ENCODE data around the gene KIF1A. TPM values are rescaled to one million over a fixed set of nuclear protein-coding genes. Genes with fewer than 3 reads are reported as not detected.
"Not testable (repeated sequence)": the region's sequence is repeated elsewhere in the genome, so short reads cannot be mapped to it uniquely, and the experiment has no call there.

Gene KIF1A
- total and polyA plus RNA-seq, 4 experiments from 2014 or later = not detected

GRCh38 chr2:240691075-240691427 is 129.0 kb downstream of the KIF1A start:
- H3K4me3 Mint-ChIP-seq = peak overlapping the region in 2 of 8 donors; percentile 21 to 31
- DNase-seq; intact Hi-C loops (cut with micrococcal nuclease); H3K36me3 ChIP-seq (ENCODE audit: insufficient read depth, low read length); H3K27me3 ChIP-seq (ENCODE audit: insufficient read depth, low read length); H3K4me3 ChIP-seq (ENCODE audit: low read length in 2 of 2); H3K4me1 Mint-ChIP-seq; CTCF ChIA-PET (ENCODE audit: partially characterized antibody); H3K9me3 Mint-ChIP-seq; H3K27me3 Mint-ChIP-seq; H3K27ac ChIP-seq (ENCODE audit: low read depth, low read length); H3K9me3 ChIP-seq (ENCODE audit: control insufficient read depth in 1 of 2, low read length in 2 of 2); H3K36me3 Mint-ChIP-seq; H3K4me1 ChIP-seq (ENCODE audit: insufficient read depth, low read length); POLR2A ChIA-PET (ENCODE audit: partially characterized antibody); H3K27ac Mint-ChIP-seq: not testable (repeated sequence)

- H3K4me3 ChIP-seq (ENCODE audit: low read length in 2 of 2); H3K36me3 ChIP-seq (ENCODE audit: insufficient read depth, low read length); H3K4me1 Mint-ChIP-seq; H3K36me3 Mint-ChIP-seq; H3K4me1 ChIP-seq (ENCODE audit: insufficient read depth, low read length); intact Hi-C loops (cut with micrococcal nuclease); H3K27me3 ChIP-seq (ENCODE audit: insufficient read depth, low read length); DNase-seq; H3K9me3 Mint-ChIP-seq; H3K27me3 Mint-ChIP-seq; POLR2A ChIA-PET (ENCODE audit: partially characterized antibody); H3K27ac ChIP-seq (ENCODE audit: low read depth, low read length); H3K9me3 ChIP-seq (ENCODE audit: control insufficient read depth in 1 of 2, low read length in 2 of 2); CTCF ChIA-PET (ENCODE audit: partially characterized antibody): not testable (repeated sequence)
- H3K4me3 Mint-ChIP-seq = peak overlapping the region in 3 of 8 donors; percentile 31 to 66 (median 52)
- H3K27ac Mint-ChIP-seq = peak overlapping the region in 1 of 7 donors; percentile 29
These were observed 129.5 kb downstream of the KIF1A start for GRCh38 chr2:240690421-240691074.

- Mint-ChIP-seq H3K27me3 (no peaks in the 10 kb centered on the region), H3K4me1 (peaks cover 0 to 2% (median under 1%) of the 10 kb centered on the region in 4 donors), H3K27ac (no peak overlapping the region), H3K36me3 (no peaks in the 10 kb centered on the region), H3K9me3 (no peaks in the 10 kb centered on the region), H3K4me3 (peak overlapping the region in 2 of 8 donors; percentile 36 to 66)
- ChIA-PET CTCF (ENCODE audit: partially characterized antibody) (no interaction called here), POLR2A (ENCODE audit: partially characterized antibody) (no interaction called here)
- Histone ChIP-seq H3K4me3 (ENCODE audit: low read length in 2 of 2) (no peak overlapping the region), H3K27ac (ENCODE audit: low read depth, low read length) (no peak overlapping the region), H3K4me1 (ENCODE audit: insufficient read depth, low read length) (no peaks in the 10 kb centered on the region), H3K36me3 (ENCODE audit: insufficient read depth, low read length) (no peaks in the 10 kb centered on the region), H3K9me3 (ENCODE audit: control insufficient read depth in 1 of 2, low read length in 2 of 2) (no peaks in the 10 kb centered on the region), H3K27me3 (ENCODE audit: insufficient read depth, low read length) (no peaks in the 10 kb centered on the region)
- intact Hi-C loops (cut with micrococcal nuclease) = no loop called here
- no peak for DNase-seq
These were observed 130.0 kb downstream of the KIF1A start for GRCh38 chr2:240689975-240690374.

- Mint-ChIP-seq H3K4me1 (peaks cover 0 to 7% (median 2%) of the 10 kb centered on the region in 4 donors), H3K27ac (no peak overlapping the region), H3K4me3 (no peak overlapping the region), H3K9me3 (no peaks in the 10 kb centered on the region), H3K36me3 (no peaks in the 10 kb centered on the region), H3K27me3 (no peaks in the 10 kb centered on the region)
- POLR2A ChIA-PET (ENCODE audit: partially characterized antibody) = no interaction called here
- no peak for DNase-seq
- Histone ChIP-seq H3K4me3 (ENCODE audit: low read length in 2 of 2) (no peak overlapping the region), H3K27ac (ENCODE audit: low read depth, low read length) (no peak overlapping the region), H3K36me3 (ENCODE audit: insufficient read depth, low read length) (no peaks in the 10 kb centered on the region), H3K9me3 (ENCODE audit: control insufficient read depth in 1 of 2, low read length in 2 of 2) (no peaks in the 10 kb centered on the region), H3K27me3 (ENCODE audit: insufficient read depth, low read length) (no peaks in the 10 kb centered on the region), H3K4me1 (ENCODE audit: insufficient read depth, low read length) (peaks cover 5% of the 10 kb centered on the region)
- CTCF ChIA-PET (ENCODE audit: partially characterized antibody) = no interaction called here
- intact Hi-C loops (cut with micrococcal nuclease) = no loop called here
These were observed 131.5 kb downstream of the KIF1A start for GRCh38 chr2:240688553-240688919.

DNA sequence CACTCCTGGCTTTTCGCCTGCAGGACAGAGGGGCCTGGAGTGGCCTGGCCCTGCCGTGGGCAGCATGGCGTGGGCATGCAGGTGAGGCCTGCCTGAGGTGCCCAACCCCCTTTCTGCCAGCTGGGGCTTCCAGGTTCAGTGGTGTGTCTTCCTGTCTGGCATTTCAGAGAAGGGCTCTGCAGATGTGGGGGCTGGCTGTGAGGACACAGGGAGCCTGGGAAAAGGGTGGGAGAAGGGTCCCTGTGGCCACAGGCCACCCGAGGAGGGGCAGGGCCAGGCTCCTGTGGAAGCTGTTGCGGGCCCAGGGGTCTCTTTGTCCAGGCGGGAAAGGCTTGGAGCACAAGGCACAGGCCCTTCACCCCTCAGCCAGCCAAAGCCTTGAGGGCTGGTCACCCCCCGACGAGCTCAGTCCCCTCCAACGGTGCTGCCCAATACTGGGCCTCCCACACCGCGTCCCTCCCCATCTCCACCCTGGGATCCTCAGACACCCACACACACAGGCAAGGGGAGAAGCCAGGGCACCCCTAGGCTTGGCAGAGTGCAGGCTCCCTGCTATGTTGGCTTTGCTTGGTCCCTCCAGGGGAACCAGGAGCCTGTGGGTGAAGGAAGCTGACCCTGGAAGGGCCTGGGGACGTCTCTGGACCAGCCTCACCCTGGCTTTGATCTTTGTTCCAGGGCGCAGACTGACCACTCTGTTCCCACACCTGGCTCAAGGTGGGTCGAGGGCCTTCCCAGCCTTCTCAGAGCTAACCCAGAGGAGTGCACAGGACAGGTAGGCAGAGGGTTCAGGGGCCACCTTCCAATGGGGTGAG is 132.1 kb downstream of the KIF1A start:
- intact Hi-C loops (cut with micrococcal nuclease) = no loop called here
- Mint-ChIP-seq H3K36me3 (no peaks in the 10 kb centered on the region), H3K27ac (no peak overlapping the region), H3K9me3 (no peaks in the 10 kb centered on the region), H3K27me3 (no peaks in the 10 kb centered on the region), H3K4me3 (no peak overlapping the region), H3K4me1 (peaks cover 0 to 7% (median 2%) of the 10 kb centered on the region in 4 donors)
- Histone ChIP-seq H3K27ac (ENCODE audit: low read depth, low read length) (no peak overlapping the region), H3K27me3 (ENCODE audit: insufficient read depth, low read length) (no peaks in the 10 kb centered on the region), H3K4me1 (ENCODE audit: insufficient read depth, low read length) (peaks cover 5% of the 10 kb centered on the region), H3K4me3 (ENCODE audit: low read length in 2 of 2) (no peak overlapping the region), H3K9me3 (ENCODE audit: control insufficient read depth in 1 of 2, low read length in 2 of 2) (no peaks in the 10 kb centered on the region), H3K36me3 (ENCODE audit: insufficient read depth, low read length) (no peaks in the 10 kb centered on the region)
- DNase-seq = no peak
- POLR2A ChIA-PET (ENCODE audit: partially characterized antibody) = no interaction called here
- CTCF ChIA-PET (ENCODE audit: partially characterized antibody) = no interaction called here

DNA sequence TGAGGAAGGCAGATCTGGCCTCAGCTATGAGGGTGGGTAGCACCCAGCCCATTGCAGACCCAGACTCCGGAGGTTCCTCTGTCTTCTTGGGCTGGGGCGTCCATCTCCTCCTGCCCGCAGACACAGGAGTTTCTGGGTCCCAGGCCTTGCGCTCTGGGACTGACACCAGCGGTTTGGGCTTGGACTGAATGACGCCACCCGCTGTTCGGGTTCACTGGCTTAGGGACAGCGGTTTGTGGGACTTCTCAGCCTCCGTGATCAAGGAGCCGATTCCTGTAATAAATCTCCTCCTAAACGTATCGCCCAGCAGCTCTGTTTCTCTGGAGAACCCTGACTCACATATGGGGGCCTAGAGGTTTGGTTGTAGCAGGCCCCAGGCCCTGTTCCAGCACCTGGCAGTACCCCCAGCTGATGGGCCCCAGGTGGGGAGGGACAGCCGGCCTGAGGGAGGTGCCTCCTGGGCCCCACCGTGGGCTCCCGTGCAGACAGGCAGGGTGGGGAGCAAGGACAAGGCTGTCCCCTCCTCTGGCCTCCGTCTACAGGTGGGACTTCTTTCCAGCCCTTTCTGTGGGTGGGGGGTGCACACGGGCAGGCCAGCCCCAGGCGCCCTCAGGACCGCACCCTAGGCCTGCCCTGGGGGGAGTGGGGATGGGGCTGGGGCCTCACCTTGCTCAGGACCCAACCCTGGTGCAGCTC is 132.8 kb downstream of the KIF1A start:
- H3K9me3 Mint-ChIP-seq = no peaks in the 10 kb centered on the region
- Histone ChIP-seq H3K4me3 (ENCODE audit: low read length in 2 of 2) (no peak overlapping the region), H3K27ac (ENCODE audit: low read depth, low read length) (no peak overlapping the region), H3K27me3 (ENCODE audit: insufficient read depth, low read length) (no peaks in the 10 kb centered on the region), H3K36me3 (ENCODE audit: insufficient read depth, low read length) (no peaks in the 10 kb centered on the region), H3K4me1 (ENCODE audit: insufficient read depth, low read length) (peaks cover 5% of the 10 kb centered on the region), H3K9me3 (ENCODE audit: control insufficient read depth in 1 of 2, low read length in 2 of 2) (no peaks in the 10 kb centered on the region)
- H3K27me3 Mint-ChIP-seq = no peaks in the 10 kb centered on the region
- intact Hi-C loops (cut with micrococcal nuclease) = no loop called here
- H3K4me3 Mint-ChIP-seq = no peak overlapping the region
- CTCF ChIA-PET (ENCODE audit: partially characterized antibody) = no interaction called here
- H3K4me1 Mint-ChIP-seq = peaks cover 0 to 7% (median 2%) of the 10 kb centered on the region in 4 donors
- H3K27ac Mint-ChIP-seq = no peak overlapping the region
- POLR2A ChIA-PET (ENCODE audit: partially characterized antibody) = no interaction called here
- DNase-seq = no peak
- no peaks in the 10 kb centered on the region for H3K36me3 Mint-ChIP-seq

DNA sequence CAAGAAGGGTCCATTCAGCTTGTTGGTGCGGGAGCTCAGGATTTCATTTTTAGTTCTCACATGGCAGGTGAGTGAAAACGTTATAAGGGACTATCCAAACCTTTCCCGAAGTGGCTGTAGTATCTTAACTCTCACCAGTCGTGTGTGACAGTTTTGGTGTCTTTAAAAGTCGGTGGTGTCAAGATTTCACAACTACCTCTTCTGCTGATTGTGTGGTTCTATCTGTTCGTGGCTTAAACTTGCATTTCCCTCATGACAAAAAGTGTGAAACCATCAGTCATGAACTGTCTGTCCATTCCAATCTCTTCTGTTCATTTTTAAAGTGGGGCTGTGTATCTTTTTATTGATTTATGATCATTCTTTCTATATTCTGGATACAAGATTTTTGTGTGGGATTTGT is 133.6 kb downstream of the KIF1A start:
- no peaks in the 10 kb centered on the region for H3K27me3 ChIP-seq (ENCODE audit: insufficient read depth, low read length)
- DNase-seq = no peak
- H3K4me3 ChIP-seq (ENCODE audit: low read length in 2 of 2) = no peak overlapping the region
- no peak overlapping the region for H3K27ac ChIP-seq (ENCODE audit: low read depth, low read length)
- H3K27me3 Mint-ChIP-seq = no peaks in the 10 kb centered on the region
- H3K4me3 Mint-ChIP-seq = no peak overlapping the region
- no peaks in the 10 kb centered on the region for H3K9me3 ChIP-seq (ENCODE audit: control insufficient read depth in 1 of 2, low read length in 2 of 2)
- H3K9me3 Mint-ChIP-seq = no peaks in the 10 kb centered on the region
- peaks cover 0 to 7% (median 2%) of the 10 kb centered on the region in 4 donors for H3K4me1 Mint-ChIP-seq
- H3K36me3 Mint-ChIP-seq = no peaks in the 10 kb centered on the region
- POLR2A ChIA-PET (ENCODE audit: partially characterized antibody) = no interaction called here
- CTCF ChIA-PET (ENCODE audit: partially characterized antibody) = no interaction called here
- peak overlapping the region in 3 of 7 donors; percentile 3 to 69 (median 54) for H3K27ac Mint-ChIP-seq
- peaks cover 5% of the 10 kb centered on the region for H3K4me1 ChIP-seq (ENCODE audit: insufficient read depth, low read length)
- intact Hi-C loops (cut with micrococcal nuclease) = no loop called here
- H3K36me3 ChIP-seq (ENCODE audit: insufficient read depth, low read length) = no peaks in the 10 kb centered on the region
